ENCODE results near the gene USP34.

- TF ChIP-seq YY1 (IDR thresholded peaks at IDR 0.05; ENCODE audit: insufficient read depth, insufficient read length) (no peak), SUZ12 (IDR thresholded peaks at IDR 0.05; ENCODE audit: extremely low read depth, insufficient read depth, insufficient read length) (no peak)
Observed at GRCh38 chr2:61255580-61256437, 215.1 kb downstream of the USP34 start.

Measured in NT2/D1 (cell line).